HG03139 (cell line): Measurements from ENCODE around the gene CNPPD1.
A peak's percentile ranks its signal among the peaks of the same experiment; 100 is the strongest.

ENCODE experiments used
- ATAC-seq: cut with Tn5 transposase; IDR thresholded peaks from one replicate; pipeline ENCODE4 v1.9.1; 2021; ENCODE audit not compliant: unreplicated experiment

Gene CNPPD1

DNA sequence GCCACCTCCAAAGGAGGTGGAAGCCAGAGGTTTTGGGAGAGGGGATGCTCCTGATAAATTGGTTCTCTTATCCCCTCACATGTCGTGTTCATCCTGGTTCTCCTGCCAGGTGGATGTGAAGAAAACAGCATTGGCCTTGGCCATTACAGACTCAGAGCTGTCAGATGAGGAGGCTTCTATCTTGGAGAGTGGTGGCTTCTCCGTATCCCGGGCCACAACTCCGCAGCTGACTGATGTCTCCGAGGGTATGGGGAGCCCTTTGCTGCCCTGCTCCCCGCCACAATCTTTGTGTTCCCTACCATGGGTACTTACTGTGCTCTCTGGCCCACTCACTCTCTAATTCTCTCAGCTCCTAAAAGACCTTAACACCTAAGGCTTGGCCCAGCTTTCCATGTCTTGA, 4.8 kb upstream of the CNPPD1 start:
- ATAC-seq, result no peak

DNA sequence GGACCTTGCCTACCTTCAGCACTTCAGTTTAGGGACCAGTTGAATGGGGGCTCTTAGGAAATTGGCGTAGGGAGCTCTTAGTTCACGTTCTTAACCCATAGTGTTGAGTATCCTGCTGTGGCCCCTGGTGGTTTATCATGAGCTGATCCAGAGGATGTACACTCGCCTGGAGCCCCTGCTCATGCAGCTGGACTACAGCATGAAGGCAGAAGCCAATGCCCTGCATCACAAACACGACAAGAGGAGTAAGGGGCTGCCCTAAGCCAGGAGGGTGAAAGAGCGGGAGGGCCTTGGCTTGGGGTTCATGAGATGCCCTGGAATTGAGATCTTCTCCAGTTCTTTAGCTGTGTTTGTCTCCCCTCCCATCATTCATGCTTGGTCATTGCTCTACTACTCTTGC, 4.2 kb upstream of the CNPPD1 start:
- ATAC-seq, result no peak

DNA sequence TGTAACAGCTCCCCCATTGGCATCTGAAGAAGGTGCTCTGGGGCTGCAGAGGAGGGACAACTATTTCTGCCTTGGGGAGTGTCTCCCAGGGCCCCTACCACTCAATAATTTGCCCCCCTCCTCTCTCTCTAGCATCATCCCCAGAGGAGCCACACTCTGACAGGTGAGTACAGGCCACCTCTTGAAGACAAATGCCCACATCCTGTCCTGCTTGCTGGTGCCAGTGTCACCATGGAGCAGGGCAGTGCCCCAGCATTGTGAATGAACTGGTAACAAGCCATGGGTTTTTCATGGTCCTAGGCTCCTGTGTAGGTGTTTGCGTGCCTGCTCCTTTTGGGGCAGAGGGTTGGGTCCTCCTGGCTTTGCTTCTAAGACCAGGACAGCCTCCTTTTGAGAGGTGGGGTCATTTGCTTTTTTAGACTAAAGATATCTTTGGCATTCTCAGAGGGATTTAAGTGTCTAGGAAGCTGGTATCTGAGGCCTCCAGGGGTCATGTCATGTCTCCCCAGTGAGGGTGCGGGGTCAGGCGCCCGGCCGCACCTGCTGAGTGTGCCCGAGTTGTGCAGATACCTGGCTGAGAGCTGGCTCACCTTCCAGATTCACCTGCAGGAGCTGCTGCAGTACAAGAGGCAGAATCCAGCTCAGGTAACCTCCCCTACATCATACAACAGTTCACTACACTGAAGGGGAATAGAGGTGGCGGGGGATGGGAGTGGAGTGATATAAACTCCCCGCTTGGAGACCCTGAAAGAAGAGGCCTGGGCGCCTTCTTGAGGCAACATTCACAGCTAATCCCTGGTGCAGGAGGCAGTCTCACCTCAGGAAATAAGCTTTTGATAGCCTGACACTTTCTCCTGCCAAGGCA, 3.1 kb upstream of the CNPPD1 start:
- no peak for ATAC-seq

DNA sequence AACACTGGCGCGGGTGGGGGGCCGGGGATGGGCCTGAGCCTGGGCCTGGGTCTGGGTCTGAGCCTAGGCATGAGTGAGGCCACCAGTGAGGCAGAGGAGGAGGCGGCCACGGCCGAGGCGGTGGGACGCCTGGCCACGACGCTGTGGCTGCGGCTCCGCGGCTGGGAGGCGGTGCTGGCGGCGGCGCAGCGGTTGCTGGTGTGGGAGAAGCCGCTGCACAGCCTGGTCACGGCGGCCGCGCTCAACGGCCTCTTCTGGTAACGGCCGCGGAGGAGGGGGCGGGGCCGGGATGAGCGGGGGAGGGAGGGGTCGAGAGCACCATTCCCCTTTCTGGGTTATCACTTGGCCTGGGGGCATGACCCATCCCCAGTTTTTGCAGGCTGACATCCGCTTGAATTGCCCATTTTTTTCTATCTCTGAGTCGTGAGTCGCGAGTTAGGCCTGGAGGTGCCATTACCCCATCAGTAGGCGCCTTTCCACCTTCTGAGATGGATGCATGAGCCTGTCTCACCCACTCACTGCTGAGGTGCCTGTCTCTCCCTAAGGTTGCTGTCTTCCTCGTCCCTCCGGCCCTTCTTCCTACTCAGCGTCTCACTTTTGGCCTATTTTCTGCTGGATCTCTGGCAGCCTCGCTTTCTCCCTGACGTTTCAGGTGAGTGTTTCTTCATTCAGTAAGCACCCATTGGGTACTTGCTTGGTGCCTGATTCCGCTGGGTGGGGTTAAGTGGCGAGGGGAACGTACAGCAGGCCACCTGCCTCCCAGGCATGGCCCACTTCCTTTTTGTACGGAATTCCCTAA, 1.9 kb upstream of the CNPPD1 start:
- ATAC-seq, result peak; percentile 12

DNA sequence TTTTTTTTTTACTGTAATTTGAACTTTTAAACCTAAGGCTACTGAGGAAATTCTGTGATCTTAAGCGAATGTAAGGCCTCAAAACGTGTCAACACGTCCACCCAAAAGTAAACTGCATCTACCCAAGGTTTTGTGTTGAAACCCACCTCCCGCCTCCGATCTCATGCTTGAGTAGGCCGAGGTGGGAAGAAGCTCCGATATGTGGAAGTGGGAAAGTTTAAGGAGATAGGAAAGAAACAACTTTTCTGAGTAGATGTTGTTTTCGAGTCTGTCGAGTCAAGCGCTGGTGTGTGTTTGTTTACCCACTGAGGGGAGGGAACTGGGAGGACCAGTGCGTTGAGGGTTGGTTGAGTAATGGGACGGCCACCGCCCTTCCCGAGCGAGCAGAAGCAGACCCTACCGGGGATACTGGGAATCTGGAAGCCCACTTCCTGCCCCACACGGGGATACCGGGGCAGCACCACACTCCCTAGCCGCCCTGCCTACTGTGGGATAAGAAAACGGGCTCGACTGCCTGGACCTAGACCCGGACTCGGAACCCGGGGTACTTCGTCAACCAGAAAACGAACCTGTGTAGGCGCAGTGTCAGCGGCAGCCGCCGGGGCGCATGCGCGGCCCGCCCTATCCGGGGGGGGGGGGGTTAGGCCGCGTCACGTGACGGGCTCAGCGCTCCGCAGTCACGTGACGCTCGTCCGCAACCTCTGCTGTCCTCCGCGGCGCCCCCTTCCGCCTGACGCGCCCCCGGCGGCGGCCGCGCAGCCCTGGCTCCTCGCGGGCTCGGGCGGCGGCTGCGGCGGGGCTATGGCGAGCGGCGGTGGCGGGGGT, 1.0 kb upstream of the CNPPD1 start, which contains the start of gene RETREG2:
RETREG2 (plus strand) TSS at position 724 of the 825 bp plus-strand sequence; CDS start at position 802, 78 bp downstream.
- ATAC-seq, result peak; percentile 34

DNA sequence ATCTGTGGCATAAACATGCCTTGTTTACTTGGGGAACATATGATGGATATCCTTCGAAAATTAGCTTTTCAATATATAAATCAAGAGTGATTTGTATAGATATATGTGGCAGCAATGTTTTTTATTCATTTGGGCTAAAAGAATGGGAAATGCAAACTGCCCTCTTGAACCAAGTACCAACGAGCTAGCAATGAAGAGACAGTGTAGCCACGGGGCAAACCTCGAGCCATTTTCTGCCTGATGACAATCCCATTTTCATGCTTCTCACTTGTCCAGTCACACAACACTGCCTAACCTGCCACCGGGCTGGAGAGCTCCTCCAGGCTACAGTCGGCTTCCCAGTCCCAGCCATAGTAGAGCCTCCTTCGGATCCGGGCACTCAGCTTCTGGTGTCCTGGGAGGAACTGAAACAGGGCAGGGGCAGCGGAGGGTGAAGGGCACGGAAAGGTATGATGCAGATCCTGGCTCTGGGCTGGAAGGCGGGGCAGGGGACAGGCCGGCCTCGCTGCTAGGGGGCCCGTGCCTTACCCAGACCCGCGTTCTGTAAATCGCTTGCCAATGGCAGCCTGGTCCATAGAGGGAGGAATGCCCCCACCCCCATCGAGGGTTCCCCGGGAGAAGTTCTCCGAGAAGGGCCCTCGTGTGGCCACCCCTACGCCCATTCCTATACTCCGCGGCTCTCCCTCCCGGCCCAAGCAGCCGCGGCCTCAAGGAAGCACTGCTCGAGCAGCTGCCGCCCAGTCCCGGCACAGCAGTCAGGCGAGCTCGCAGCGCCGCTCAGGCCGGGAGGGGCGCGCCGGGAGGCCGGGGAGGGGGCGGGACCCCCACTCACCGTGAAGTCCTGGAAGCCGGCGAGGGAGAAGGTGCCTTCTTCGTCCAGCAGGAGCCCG, 552 bp downstream of the CNPPD1 start:
- peak; percentile 27 for ATAC-seq

DNA sequence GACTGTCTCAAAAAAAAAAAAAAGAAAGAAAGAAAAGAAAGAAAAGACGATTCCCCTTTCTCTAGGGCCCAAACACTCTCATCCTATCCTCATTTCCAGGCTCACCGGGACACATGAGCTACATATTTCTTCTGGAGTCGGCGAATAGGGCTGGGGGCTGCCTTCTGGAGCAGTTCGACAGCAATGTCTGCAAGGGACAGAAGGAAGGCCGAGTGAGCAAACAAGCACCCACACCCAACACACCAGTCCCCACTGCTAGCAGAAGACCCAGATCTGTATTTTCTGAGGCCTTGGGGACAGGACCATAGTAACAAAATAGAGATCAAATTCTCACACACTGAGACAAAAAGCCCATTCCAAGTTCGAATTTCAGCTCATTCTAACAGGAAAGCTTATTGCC, 1.2 kb downstream of the CNPPD1 start:
- ATAC-seq, result no peak

DNA sequence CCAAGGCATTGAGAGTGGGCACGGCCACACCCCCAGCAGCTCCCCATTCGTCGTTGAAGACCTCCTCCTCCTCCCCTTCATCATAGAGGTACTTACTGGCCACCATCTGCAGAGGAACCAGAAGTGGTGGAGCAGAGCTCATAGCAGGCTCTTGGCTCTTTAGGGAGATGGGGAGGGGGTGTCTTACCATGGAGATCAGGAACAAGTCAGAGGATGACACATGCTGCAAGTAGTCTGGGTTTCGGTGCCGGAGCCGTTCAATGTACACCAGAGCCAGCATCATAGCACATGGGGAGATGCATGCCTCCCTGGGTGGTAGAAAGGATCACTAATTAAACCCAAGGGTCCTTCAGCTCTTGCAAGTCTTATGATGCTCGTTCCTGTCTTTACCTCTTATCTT, 1.9 kb downstream of the CNPPD1 start:
- no peak for ATAC-seq

DNA sequence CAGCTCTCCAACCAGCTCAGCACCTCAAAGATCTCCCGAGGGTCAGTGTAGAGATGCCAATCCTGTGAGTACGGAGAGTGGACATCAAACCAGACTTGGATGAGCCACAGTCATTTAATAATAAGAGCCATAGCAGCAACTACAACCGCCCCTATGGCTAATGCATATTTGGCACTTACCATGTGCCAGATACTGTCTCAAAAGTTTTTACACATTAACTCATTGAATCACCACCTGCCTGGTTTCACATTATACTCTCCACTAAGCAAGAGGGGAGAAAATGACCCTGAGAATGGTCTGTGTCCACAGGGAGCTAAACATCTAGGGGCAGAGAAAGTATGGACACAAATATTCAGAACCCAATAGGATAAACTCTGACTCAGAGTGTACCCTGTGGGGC, 2.6 kb downstream of the CNPPD1 start:
- ATAC-seq, result no peak

DNA sequence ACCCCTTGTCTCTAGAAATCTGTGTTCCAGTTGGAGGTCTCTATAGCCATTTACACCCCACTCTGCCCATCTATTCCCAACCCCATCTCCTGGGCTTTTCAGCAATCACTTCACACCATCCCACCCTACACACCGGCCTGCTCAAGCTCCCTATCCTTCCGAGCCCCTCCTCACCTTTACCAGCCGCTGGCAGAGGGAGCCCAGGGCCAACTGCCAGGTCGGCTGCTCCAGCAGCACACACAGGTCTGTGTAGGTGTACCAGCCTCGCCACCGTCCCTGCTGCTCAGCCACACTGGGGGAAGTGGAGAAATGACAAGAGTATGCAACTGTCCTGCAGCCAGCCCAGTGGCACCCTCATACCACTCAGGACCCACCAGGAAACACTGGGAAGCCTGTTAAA, 3.5 kb downstream of the CNPPD1 start:
- ATAC-seq, result no peak

DNA sequence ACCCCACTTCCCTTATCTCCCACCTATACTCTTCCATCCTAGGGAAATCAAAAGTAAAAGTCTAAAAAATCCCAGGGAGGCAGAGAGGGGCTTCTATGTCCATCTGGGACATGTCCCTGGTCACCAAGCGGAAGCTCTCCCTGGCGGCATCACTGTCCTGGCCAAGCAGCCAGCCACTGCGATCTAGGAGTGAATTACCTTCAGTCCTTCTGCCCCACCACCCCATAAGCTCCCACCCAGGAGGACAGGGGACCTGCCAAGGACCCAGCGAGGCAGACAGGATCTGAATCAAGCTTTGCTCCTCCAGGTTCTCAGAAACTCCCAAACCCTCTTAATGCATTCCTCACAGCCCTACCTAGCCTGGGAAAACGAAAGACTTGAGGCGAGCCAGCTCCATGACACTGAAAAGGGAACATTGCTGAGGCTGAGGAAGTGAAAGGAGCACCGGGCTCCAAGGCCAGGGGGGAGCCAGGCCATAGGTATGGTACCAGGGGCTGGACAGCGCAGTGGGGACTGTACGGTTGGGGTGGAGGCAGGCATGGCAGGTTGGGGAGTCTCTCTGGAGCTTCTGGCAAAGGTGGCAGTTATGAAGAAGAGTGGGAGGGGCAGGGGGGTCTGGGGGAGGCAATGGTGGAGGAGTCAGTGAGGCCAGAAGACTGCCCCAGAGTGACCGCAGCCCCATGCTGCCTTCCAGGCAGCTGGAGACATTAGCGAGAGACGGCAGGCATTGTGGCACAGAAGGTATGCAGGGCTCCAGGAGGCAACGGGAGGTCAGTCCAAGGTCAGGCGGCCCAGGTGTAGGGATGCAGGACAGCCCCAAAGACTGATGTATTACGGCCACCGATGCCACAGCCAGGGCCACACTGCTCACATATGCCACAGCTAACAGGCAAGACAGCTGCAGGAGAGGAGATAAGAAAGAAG, 4.2 kb downstream of the CNPPD1 start:
- no peak for ATAC-seq

DNA sequence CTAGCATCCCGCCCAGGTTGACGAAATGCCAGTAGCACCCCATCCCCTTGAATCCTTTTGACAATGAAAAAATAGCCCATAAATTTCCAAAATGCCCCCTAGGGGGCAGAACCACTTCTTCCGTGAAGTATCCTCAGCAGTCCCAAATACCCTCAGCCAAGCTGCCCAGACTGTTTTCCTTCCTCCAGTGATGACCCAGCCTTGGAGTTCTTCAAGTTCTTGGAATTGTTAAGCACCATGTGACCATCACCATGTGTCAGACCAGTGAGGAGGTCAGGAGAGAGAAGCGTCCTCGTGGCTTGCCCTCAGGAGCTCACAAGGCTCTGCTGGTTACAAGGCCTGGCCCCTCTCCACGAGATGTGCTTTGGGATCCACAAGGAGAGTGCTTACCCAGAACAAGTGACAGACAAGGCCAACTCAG, 5.5 kb downstream of the CNPPD1 start:
- ATAC-seq, result no peak

DNA sequence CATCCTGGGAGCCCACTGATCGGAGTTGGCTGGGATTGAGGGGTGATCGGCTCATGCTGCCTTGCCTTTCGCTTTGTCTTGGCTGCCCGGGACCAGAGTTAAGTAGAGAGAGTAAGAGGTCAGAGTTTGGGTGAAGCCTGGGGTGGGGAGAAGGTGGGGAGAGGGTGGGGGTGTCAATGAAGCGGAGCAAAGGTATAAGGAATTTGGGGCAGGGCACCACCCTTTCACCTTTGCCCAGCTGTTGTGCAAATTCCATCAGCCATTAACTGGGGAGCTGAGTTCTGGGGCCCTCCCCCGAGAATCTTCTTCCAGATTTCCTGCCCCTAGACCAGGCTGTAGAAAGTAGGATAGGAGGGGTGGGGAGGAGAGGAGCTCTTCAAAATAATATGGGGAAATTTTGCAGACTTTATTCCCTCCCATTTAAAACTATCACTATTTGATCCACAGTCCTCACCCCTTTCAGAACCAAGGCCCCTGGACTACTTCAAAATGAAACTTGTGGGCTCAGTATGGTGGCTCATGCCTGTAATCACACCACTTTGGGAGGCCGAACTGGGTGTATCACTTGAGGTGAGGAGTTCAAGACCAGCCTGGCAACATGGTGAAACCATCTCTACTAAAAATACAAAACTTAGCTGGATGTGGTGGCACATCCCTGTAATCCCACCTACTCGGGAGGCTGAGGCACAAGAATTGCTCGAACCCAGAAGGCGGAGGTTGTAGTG, 6.6 kb downstream of the CNPPD1 start, which contains the start of gene SLC23A3:
SLC23A3 (minus strand) TSS at position 100 of the 725 bp plus-strand sequence; CDS start at position 55, 45 bp downstream.
- ATAC-seq, result no peak

DNA sequence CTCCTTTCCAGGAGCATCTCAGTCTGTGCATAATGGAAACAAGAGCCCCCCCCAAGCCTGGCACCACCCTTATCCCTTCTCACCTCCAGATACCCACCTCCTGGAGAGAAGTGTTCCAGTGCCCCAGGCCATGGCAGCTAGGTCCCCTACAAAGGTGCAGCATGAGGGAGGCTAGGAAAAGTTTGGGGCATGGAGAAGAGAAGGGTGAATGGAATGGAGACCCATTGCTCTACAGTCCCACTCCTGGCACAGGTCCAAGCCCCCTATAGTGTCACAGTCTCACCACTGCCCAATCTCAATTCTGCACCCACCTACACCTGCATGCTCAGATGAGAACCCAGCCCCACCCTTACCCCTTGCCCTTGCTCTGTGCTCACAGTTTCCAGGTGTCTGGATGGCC, 7.8 kb downstream of the CNPPD1 start:
- no peak for ATAC-seq

DNA sequence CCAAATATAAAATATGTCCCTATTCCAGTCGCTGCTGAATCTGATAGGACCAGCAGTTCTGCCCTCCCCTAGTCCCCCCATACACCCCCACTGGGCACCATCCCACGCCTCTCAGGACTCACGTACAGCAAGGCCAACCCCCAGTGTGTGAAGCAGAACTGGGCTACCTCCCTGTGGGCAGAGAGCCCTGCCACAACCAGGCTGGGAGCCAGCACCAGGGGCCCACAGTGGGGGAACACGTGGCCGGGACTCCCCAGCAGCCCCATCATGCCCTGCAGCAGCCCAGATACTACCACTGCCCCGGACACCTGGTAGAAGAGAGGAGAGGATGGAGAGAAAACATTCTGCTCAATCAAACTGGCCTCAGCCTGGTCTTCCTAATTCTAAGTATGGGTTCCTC, 8.2 kb downstream of the CNPPD1 start:
- no peak for ATAC-seq

DNA sequence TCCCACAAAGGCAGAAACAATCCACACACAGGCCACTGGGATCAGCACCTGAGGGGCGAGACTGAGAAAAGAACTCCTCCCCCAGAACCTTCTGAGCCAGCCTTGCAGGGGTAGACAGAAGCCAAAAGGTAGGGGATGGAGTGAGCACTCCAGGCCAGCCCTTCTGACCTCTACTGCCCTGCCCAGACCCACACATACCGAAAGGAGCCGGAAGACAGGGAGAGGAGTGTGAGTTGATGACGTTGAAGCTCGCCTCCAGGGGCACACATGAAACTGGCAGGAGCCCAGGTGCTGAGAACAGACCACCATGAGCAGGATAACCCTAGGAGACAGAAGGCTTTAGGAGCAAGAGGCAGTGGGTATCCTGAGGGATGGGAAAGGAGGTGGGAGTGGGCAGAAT, 8.7 kb downstream of the CNPPD1 start:
- no peak for ATAC-seq

DNA sequence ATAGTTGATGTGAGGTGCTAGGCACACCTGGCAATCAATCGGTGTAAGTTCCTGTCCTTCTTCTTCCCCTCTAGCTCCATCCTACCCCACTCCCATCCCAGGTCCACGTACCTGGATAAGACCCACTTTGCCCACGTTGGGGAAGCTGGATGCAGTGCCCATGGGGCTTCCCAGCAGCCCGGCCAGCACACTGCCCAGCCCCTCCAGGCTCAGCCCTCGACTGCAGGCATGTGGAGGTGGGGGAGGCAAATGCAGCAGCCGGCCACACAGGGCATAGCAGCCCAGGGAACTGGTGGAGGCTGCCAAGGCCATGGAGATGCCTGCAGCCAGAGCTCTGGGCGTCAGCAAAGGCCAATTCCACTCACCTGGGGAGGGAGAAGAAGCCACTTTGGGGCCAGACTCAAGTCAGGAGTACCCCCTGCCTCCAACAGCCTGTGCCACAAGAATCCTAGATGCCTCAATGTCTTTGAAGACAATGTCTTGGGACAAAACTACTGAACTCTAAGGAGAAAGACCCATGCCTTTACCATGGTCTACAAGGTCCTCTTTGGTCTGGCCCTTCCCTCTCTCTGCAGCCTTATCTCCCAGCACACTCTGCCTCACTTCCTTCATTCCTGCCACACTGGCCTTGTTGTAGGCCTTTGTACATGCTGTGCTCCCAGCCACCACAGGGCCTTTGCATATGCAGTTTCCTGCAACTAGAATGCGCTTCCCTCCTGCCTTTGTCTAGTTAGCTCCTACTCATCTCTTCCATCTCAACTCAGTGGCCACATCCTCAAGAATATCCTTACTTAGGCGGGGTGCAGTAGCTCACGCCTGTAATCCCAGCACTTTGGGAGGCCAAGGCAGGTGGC, 11.4 kb downstream of the CNPPD1 start:
- no peak for ATAC-seq
